Measurements from ENCODE around the gene RCN1.
"Not testable (repeated sequence)": the region's sequence is repeated elsewhere in the genome, so short reads cannot be mapped to it uniquely, and the experiment has no call there.

RCN1 gene

DNA sequence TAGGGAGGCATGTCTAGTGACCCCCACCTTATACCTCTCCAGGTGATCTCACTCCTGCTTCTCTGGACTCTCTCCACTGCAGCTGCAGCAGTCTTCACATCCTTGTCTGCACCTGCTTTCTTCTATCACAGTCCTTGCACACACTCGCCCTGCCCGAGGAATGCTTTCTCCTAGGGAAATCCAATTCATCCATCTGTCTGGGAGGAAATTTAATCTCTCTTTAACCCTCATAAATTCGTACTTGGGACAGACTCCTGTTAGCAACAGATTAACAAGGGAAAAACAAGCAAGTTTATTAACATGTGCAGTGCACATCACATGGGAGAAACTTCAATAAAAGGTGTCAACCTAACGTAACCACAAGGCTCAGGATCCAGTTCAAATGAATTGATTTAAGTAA lies 11.3 kb upstream of the RCN1 start:
- DNase-seq (ENCODE audit: low spot score): no peak

DNA sequence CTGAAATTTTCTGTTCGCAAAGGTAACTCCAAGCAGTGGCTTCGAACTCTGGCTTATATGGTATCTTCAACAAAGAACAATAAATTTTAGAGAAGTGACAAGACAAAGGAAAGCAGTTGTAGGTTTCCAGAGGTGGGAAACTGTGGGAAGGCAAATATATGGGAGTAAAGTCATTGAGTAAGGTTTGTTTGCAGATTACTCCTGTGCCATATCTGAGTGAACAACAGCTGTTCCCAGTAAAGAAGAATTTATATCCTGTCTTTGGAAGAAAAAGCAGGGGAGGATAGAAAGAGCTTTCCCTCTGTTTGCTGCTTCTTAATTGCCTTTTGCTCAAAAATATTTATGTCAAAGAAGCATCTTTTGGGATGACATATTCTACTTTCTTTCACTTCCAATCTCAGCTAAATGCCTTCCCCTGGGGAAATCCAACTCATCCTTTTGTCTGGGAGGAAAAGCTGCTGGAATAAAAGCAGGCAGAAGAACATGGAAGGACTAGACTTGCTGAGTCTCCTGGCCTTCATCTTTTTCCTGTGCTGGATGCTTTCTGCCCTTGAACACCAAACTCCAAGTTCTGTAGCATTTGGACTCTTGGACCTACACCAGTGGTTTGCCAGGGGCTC lies 10.4 kb upstream of the RCN1 start:
- no peak for DNase-seq (ENCODE audit: low spot score)

DNA sequence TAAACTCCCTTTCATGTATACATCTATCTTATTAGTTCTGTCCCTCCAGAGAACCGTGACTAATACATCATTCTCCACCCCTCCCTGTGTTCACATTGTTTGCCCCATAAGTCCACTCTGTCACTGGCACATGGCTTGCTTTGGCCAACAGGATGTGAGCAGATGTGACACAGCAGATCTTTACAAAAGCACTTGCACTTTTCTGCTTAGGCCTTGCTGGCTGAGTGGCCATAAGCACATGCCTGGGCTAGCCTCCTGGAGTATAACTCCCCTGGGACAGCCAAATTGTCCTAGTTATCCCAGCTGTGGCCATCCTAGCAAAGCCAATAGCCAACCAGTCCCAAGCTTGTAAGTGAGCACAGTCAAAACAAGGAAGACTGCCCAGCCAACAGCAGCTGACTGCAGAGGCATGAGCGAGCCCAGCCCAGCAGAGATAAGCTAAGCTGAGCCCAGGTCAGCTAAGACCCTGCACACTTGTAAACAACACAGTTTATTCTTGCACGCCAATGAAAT lies 9.7 kb upstream of the RCN1 start:
- DNase-seq (ENCODE audit: low spot score): peak; percentile 68

DNA sequence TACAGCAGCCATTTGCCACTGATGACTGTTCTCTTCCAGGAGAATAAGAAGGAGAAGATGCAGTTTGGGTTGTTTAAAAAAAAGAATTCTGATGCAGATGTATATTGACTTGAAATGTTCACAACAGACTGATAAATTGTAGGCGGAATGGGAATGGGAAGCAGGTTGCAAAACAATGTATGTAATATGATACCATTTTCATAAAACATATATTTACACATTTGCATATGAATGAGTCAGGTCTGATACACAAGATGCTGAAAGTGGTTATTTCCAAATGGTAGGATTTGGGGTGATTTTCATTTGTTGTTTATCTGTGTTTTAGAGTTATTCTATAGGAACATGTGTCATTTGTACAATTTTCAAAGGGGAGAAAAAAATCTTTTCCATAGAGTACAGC lies 9.0 kb upstream of the RCN1 start:
- DNase-seq (ENCODE audit: low spot score): no peak

DNA sequence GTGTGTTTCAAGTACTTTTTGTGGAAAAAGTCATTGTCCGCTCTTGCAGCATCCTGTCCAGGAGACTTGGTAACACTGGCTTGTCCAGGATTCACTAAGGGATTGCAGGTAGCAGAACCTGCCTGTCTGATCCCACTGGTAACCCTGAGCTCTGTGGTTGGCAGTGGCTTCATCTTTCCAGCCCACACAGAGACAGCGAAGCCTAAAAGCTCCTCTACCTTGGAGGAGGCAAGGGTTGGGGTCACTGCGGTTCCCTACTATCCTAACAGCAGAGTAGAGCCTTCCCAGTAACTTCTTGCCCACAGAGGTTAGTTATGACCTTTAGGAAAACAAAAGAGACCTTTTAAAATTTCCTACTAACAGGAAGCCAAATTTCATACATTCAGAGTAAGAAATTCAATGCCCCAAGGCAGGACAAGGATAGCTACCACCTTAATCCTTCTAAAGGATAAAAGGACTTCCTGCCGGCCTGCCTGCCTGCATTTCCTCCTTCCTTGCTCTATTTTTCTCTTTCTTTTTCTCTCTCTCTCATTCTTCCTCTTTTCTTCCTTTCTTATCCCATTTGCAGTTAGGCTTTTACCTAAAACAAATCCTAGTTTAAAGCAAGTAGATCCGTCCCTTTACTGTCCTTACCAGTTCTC lies 8.4 kb upstream of the RCN1 start:
- DNase-seq (ENCODE audit: low spot score): no peak

DNA sequence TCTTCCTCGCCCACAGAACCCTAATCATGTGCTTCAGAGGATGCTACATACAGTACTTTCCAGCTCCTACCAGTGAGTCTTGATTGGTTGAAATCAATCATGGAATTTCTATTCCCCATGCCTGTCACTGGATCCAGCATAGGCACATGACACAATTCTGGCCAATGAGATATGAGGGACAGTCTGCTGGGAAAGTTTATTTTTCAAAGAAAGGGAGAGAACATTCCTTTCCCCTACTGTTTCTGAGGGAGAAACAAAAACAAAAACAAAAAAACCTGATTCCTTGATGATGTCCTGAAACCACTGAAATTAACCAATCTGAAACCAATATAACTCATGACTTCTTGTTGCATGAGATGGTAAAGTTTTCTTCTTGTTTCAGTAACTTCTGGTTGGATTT lies 3.3 kb upstream of the RCN1 start:
- DNase-seq (ENCODE audit: low spot score): no peak

DNA sequence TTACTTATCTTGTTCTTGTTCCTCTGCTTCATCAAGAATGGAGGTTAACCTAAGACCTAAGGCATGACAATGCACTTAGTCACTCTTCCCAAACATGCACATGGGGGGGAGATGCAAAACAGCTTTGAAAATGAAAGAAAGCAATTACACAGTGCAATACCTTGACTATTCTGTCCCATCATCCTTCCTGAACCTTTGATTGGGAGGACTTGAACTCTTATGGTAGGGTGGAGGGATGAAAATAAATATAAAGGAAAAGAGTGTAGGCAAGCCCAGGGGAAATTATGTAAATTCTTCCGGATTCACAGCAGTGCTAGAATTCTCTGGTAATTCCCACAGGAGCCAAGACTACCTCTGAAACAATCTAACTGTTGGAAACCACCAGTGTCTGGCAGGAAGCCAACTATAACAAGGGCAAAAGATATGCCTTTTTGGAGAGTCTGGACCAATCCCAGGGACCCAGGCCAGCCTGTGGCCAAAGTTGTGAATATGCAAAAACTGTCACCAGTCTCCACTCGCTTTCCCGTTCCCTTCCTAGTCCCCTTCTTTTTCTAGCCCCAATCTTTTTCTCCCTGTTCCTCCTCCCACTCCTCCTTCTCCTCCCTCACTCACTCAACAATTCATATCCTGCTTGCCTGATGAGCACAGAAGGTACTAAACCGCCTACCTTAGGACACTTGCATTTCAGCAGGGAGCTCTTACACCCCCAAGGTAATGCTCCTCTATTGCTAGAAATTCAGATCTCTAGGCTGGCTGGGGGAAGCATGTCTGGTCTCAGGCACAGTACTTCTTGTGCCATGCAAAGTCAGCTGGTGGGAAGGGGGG lies 2.5 kb upstream of the RCN1 start:
- peak; percentile 78 for DNase-seq (ENCODE audit: low spot score)

DNA sequence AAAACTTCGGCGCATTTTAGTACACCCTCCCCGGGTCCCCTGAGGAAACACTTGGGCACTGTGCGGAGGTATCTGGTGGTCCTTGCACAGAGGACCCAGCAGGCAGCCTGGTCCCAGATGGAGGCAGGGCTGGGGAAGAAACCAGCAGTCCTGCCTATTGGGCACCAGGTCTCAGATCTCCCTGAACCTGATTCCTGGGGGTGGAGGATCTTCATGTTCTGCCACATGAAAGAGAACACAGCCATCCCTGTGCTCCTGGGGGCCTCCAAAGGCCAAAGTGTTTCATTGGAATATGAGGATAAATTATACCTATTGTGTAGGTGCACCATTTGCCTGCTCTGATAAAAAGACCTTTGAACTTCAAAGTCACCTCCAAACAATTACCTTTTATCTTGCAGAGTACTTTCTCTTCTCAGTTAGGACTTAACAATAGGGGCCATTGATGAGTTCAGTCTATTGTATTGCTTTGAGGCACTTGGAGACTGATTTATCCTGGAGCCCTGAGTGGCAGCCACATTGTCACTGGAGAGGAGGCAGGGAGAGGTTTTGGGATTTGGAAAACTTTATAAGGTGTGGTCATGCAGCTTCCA lies 1.8 kb downstream of the RCN1 start:
- DNase-seq (ENCODE audit: low spot score): peak; percentile 93

DNA sequence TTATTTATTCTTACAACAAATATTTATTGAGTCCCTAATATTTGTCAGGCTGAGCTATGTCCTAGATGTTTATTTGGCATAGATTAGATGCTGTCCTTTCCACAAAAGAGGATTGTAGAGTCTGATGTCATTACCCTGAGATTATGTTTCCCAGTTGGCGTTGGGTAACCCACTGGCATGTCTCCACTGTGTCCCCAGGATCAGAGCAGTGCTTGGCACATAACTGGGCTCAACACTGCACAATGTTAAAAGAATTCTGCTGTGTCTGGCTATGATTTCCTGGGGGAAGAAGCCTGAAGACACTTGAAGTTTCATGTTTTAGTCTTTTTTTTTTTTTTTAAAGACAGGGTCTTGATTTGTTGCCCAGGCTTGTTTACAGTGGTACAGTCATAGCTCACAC lies 4.0 kb downstream of the RCN1 start:
- no peak for DNase-seq (ENCODE audit: low spot score)

DNA sequence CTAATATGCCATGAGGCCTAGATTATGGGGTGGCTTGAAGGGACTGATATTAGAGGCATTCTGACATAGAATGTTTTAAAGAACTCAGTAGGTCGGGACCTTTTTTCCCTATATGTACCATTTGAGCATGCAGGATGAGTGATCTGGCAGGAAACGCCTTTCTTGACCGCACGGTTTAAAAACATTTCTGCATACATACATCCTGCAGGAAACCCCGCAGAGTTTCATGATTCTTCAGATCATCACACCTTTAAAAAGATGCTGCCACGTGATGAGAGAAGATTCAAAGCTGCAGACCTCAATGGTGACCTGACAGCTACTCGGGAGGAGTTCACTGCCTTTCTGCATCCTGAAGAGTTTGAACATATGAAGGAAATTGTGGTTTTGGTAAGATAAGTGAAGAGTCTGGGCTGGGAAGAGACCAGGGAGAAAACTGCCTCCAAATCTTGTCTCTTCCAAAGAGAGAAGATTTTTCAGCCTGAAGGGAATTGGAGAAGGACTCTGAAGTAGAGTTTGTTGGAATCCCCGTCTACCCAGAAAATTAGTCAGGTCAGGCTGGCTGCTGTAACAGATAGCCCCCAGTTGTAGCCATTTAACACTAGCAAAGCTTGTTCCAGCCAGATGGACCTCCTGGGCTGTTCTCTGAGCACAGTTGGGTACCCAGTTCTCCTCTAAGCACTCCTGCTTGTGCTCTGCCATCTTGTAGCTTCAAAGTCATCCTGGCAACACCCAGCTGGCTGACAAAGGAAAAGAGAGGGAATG lies 7.4 kb downstream of the RCN1 start:
- DNase-seq (ENCODE audit: low spot score): no peak

DNA sequence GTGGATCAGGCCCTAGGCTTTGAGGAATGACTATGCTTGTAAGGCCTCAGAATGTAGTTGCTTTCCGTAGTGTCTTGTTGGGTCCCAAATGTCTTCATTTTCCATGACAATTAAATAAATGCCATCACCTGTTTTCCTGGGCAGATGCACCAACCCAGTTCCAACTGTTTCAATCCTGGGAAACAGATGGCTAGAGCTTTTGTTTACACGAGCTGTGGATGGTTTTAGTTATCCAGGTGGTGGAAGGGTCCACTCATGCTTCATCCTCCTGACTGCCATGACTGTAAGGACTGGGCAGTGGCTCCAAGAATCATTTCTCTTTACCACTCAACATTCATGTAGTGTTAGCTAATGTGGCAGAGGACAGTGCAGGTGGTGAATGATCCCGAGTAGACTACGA lies 8.6 kb downstream of the RCN1 start:
- no peak for DNase-seq (ENCODE audit: low spot score)

DNA sequence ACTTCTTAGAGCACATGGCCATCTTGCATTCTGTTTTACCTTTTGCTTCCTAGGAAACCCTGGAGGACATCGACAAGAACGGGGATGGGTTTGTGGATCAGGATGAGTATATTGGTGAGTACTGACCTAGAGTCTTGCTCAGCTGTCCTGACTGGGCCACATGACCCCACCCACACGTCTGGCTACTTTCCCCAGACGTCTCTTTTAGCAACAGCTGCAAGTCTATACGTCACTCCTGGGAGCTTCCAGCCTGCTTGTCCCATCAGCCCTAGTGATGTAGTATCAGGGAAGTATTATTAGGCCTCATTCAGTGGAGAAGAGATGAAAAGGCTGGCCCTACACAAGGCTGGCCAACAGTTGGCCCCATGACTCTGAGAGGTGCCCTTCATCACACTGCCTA lies 9.6 kb downstream of the RCN1 start:
- DNase-seq (ENCODE audit: low spot score): no peak

DNA sequence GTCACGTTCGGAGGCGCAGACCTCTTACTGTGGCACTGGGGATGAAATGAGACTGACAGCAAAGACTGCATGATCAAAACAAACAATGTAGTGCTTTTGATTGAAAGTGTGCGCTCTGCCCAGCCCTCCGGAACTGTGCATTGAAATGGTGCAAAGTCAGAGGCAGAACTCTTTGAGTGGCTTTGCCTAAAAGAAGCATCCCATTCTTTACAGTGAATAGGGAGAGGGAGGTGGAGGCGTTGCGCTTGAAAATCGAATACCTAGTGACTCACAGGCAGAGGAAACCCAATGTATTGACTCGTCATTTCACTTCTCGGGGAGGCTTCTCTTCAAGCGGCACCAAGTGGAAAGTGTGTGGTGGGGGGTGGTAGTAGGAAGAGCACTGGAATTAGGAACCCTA lies 10.9 kb downstream of the RCN1 start:
- DNase-seq (ENCODE audit: low spot score): no peak

DNA sequence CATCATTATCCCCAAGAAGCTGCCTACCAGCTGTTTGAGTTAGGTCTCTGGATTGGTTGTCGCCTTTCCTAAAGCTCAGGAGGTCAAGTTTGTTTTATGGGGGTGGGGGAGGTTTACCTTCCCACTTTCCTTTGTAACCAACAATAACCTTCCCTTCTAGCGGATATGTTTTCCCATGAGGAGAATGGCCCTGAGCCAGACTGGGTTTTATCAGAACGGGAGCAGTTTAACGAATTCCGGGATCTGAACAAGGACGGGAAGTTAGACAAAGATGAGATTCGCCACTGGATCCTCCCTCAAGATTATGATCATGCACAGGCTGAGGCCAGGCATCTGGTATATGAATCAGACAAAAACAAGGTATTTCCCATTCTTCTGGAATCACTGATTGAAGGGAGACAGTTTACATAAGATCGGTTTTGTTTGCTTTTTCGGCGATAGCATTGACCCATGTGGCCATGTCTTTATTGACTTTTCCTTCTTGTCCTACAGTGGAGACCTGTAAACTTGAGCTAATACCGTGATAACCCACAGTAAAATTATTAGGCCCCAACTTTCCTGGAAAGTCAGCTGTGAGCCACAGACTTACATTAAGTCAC lies 12.3 kb downstream of the RCN1 start:
- not testable (repeated sequence) for DNase-seq (ENCODE audit: low spot score)

DNA sequence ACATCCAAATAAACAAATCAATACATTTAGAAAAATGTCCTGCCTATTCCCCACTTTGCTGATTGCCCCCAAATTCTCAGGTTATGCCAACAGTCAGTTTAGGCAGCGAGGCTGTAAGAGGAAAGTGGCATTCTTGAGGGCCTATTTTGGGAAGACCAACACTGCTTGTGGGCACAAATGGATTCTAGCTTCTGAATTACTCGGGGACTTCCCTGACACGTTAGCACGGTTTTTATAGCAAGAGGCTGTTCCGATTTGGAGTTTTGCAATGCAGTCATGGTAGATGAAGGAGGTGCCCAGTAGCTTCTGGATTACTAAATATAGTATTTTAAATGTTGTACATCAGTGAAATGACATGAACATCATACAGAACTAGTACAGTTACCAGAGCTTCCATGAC lies 13.1 kb downstream of the RCN1 start:
- no peak for DNase-seq (ENCODE audit: low spot score)

DNA sequence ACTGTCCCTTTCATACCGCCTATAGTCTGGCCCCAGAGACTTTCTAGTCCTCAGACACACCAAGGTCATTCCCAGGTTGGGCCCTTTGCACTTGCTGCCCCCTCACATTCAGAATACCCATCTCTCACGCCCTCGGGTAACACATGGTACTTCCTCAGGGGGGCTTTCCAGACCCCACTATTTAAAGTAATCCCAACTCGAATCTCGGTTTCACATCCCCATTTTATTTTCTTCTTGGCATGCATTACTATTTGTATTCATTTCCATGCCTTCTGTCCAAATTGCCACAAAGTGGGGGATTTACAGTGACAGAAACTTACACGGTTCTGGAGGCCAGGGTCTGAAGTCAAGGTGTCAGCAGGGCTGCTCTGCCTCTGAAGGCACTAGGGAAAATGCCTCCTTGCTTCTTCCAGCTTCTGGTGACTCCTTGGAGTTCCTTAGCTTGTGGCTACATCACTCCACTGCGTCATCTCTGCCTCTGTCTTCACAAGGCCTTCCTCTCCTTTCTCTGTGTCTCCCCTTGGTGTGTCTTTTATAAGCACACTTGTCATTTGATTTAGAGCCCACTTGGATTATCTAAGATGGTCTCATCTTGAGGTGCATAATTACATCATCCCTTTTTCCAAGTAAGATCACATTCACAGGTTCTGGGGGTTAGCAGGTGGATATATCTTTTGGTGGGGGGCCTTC lies 15.1 kb downstream of the RCN1 start:
- DNase-seq (ENCODE audit: low spot score): no peak

DNA sequence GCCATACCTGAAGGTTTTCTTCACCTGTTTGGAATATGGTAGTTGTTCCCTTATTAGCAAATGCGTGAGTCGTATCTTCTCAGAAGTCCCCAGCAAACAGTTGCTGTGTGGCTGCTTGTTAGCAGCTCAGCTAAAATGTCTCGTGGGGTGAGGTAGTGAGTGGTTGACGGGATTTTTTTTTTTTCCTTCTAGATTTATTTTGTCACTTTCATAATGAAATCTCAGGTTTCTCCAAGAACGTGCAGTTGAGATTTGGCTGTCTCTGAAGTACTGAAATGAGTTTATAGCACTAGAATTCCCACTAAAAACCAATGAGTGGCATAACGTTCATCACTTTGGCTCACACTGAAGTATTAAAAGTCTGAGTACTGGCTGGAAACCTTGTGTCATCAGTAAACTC lies 16.8 kb downstream of the RCN1 start:
- DNase-seq (ENCODE audit: low spot score): no peak

DNA sequence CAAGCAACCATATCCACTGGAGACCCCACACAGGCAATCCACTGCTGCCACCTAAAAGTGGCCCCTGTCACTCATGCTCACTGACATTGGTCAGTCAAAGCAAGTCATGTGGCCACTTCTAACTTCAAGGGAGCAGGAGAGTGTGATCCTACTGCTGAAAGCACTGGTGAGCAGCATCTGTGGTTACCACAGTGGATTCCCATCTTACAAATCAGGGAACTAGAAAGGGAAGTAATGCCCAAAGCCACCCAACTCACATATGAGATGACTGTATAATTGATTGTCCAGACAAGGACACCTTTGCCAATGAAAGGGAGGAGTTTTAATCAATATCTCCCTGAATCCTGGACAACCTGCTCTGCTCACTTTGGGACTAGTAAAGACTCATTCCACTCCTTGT lies 17.7 kb downstream of the RCN1 start:
- no peak for DNase-seq (ENCODE audit: low spot score)

DNA sequence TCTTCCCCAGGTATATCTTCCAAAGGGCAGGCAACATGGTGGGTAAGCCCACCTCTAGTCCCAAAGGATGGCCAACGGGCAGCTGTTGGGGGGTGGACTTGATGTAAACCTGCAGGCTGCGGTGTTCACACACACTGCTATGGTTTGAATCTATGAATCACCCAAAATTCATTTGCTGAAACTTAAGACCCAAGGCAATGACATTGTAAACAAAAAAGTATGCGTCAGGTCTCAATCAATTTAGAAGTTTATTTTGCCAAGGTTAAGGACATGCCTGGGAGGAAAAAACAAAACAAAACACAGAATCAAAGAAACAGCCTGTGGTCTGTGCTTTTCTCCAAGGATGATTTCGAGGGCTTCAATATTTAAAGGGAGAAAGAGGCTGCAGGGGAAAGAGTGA lies 18.3 kb downstream of the RCN1 start:
- DNase-seq (ENCODE audit: low spot score): no peak

DNA sequence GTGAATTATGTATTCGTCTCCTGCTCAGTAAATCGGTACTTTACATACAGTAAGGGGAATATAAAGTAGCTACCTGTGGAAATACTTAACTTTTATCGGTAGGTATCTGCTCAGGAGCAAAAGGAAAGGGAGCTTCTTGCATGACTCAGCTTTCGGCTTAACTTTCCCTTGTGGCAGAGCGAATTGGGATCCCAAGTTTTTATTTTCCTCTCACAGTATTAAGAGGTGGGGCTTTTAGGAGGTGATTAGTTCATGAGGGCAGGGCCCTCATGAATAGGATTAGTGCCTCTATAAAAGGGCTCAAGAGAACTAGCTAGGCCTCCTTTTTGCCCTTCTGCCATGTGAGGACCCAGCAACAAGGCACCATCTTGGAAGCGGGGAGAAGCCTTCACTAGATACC lies 18.7 kb downstream of the RCN1 start:
- DNase-seq (ENCODE audit: low spot score): no peak

DNA sequence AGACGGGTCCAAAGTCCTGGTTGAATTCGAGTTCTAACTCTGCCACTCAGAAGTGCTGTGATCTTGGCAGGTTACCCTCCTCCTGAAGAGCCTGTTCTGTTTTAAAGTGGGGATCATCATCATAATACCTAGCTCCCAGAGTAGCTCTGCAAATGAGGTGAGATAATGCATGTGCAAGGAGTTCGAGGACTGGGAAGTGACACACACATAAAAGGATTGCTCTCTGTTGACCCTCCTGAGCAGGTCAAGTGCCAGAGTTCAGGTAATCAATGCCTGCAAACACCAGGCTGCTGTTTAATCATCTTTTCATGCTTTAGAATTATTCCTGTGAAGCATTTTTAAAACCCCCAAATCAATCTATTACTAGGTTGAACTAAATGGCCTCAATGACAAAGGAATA lies 19.9 kb downstream of the RCN1 start:
- no peak for DNase-seq (ENCODE audit: low spot score)
